SW 1271 (cell line): Measurements from ENCODE around the gene CRACR2B.

Source experiments
- DNase-seq, 2 experiments: peaks; one replicate each; lab custom pipeline; 2025; lab: John Stamatoyannopoulos, UW

Gene CRACR2B

DNA sequence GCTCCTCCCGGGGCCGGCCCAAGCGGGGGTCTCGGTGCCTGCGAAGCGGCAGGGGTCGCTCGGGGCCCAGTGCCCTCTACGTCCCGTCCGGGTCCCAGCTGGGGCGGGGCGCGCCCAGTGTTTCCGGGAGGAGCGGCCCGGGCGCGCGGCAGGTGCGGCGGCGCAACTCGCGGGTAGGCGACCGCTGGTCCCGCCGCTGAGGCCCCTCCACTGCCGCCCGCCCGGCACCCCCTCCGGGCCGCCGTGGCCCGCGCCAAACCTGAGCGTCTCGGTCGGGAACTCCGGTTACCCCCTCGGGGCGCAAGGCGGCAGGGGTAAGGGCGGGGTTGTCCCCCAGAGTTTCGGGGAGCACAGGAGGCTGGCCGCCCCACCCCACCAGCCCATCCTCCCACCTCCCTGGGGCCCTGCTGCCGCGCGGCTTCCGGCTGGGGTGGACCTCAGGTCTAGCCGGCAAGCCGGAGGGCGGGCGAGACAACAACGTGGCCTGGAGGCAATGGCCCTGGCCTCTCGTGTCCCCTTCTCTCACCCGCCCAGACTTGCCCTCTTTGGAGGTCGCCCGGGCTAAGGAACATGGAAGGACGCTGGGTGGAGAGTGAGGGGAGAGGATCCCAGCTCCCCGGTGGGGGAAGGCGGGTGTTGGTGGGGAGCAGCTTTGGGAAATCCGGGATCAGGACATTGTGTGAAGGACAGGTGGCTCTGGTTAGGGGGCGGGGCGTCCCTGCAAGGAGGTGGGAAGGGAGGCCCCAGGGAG lies 398 bp upstream of the CRACR2B start:
- DNase-seq = no peak

DNA sequence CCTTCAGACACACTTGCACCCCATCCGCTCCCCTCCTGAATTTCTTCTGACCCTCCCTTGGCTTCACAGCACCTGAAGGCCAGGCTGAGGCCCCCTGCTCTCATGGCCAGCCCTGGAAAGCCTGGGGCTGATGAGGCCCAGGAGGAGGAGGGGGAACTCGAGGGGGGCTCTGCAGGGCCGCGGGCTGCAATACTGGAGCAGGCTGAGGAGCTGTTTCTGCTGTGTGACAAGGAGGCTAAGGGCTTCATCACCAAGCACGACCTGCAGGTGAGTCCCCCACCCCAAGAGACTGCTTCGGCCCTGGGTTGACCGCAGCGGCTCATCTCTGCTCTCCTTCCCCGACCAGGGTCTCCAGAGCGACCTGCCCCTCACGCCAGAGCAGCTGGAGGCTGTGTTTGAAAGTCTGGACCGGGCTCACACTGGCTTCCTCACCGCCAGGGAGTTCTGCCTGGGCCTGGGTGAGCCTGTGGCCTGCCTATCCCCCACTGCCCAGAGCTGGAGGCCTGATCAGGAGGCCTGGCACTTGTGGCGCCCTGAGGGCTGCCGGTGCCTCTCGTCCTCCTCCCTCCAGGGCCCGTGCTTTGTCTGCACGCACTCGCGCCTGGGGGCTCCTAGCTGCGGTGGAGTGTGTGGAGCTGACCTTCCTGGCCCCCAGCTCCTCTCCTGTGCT lies 922 bp downstream of the CRACR2B start:
- DNase-seq = no peak

DNA sequence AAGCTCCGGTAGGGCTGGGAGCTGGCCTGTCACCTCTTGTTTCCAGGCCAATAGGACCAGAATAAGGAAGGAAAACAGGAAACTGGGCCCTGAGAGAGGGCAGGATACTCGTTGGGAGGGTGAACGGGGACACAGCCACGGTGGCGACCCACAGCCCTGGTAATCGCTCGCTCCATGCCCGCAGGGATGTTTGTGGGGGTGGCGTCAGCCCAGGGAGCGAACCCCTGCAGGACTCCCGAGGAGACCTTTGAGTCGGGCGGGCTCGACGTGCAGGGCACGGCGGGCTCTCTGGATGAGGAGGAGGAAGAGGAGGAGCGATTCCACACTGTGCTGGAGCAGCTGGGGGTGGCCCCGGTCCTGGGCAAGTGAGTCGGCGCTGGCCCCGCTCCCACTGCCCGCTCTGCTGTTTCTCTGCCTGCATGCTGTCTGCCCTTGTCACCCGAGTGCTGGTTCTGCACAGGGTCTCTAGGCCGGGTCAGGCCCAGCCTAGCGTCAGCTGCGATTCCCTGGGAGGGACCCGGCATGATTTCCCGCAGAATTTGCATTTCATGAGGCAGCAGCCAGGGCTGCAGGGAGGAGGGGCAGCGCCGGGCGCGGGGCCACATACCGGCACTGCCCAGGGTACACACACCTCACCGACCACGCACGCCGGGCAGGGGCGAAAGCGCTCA lies 1.6 kb downstream of the CRACR2B start:
- no peak for DNase-seq

DNA sequence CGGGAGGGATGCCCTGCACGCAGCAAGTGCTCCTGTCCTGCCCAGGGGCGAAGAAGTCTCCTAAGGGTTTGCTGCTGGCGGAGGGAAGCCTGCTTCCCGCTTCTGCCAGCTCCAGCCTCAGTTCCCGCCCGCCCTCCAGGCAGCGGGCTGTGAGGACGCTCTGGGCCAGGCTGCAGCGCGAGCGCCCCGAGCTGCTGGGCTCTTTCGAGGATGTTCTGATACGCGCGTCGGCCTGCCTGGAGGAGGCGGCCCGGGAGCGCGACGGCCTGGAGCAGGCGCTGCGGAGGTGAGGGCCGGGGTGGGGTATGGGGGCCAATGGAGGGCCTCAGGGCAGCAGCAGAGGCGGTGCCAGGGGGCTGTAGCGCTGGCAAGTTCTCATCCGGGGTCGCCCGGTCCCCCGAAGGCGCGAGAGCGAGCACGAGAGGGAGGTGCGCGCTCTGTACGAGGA lies 2.2 kb downstream of the CRACR2B start:
- no peak for DNase-seq

DNA sequence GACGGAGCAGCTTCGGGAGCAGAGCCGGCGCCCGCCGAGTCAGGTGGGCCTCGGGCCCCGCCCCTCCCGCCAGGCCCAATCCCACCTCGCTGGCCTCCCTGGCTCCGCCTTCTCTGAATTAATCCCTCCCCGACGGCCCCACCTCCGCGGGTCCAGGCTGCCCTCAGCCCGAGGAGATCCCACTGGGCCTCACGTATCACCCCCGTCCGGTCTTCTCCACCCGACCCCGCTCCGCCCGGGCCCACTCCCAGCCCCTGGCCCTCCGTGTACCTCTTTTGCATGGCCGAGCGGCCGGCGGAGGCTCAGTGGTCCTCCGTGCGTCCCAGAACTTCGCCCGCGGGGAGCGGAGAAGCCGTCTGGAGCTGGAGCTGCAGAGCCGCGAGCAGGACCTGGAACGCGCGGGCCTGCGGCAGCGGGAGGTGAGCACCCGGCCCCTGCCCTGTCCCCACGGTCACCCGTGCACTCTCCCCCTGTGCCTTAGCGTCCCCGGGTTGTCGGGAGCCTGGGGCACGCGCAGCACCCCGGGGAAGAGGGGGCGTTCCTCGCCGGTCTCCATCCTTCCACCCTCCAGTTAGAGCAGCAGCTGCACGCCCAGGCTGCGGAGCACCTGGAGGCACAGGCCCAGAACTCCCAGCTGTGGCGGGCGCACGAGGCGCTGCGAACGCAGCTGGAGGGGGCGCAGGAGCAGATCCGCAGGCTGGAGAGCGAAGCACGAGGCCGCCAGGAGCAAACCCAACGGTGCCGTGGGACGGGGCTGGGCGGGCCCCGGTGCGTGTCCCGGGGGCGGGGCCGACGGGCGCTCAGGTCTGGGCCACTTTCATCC lies 2.8 kb downstream of the CRACR2B start:
- DNase-seq = no peak

DNA sequence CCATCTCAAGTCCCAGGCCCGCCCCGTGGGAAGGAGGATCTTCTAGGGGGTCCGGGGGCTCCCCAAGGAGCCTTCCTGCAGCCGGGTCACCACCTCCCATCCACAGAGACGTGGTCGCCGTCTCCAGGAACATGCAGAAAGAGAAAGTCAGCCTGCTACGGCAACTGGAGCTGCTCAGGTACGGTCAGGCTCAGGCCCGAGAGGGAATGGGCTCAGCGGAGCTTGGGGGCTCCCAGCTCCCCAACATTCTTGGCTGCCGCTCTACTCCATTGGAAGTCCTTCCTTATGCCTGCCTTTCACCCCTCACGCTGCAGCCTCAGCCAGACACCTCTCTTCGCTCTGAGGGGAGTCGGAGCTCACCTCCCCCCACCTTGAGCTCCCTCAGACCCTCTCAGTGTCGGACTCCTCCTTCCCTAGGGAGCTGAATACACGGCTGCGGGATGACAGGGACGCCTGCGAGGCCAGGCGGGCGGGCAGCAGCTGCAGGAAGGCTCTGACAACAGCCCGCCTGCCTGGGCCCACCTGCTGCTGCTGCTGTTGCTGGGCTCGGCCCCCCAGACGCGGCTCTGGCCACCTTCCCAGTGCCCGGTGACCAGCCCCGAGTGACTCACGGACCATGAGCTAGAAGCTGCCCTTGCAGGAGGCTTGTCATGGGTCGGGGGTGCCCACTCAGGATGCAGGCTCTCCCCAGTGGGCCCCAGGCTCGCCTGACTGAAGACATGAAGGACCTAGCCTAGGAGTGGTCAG lies 3.6 kb downstream of the CRACR2B start:
- no peak for DNase-seq

DNA sequence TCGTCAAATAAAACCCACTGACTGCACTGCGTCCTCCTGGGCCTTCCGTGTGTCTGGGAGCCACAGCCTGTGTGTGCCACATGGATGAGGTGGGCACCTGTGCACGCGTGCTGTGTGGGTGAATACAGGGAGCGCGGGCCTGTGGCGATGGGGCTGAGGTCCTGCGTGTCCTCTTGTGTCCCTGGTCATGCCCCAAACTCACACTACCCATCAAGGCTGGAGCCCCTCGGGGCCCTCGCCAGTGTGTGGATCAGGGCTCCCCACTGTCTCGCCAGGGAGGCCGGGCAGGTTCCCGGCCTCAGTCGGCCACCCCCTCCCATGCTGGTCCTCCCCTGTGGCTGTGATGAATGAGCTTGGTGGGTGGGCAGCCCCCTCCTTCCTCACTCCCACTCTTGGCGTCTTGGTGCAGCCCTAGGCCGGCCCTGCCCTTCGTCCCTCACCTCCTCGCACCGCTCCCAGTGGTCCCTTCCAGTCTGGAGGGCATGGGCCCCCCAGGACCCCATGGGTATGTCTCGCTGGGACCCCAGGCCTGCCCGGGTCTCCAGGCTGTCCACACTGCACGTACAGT lies 4.3 kb downstream of the CRACR2B start:
- no peak for DNase-seq

DNA sequence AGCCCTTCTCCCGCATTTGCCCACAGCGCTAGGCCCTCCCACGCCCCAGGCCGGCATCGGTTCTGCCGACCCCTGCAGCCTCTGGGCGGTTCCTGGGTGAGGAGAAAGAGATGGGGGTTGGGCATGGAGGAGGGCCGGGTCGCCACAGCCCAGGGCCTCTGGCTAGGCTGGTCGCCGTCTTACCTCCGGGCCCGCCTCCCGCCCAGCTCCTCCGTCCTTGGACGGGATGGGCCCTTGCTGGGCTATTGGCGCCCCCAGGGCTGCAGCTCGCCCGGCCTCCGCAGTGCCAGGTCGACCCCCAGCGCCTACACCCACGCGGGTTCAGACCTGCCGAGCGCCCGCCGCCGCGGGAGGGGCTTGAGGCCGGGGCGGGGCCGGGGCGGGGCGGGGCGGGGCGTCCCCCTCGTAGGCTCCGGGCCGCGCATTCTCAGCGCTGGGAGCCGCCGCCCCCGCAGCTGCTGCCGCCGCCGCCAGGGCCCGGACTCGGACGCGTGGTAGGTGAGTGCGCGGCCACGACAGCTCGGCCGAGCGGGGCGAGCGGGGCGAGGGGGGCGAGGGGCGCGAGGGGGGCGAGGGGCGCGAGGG lies 4.9 kb downstream of the CRACR2B start, which contains the start of gene CD151:
Gene CD151, plus strand, starts transcription at position 424 of the 585 bp plus-strand sequence. CDS start 3,118 bp downstream, outside the sequence.
- peak in 1 of 2 experiments; percentile 67 for DNase-seq

DNA sequence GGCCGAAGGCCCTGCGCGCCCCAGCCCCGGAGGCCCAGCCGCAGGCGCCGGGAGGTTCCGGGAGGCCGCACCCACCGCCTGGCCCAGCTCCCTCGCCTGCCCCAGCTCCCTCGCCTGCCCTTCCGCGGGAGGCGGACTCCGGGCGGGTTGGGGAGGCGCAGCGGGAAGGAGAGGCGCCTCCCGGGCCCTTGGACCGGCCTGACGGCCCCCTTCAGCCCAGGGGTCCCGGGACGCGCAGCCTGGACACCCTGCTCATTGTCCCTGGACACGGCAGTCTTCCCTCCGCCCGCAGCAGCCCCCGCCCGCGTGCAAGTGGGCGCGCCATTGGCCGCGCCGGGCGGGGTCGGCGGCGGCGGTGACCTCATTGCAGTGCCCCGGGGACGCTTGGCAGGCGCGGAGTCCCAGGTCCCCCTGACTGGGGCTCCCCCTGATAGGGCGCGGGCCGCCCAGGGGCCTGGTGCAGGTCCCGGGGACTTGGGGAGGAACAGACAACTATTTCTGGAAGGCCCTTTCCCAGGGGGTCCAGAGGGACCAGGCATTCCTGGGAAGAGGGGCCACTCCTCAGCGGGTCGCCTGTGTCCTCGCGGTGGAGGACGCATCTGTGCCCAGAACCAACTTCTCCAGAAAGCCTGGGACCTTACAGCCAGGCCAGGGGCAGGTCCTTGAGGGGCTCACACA lies 5.5 kb downstream of the CRACR2B start:
- no peak for DNase-seq

DNA sequence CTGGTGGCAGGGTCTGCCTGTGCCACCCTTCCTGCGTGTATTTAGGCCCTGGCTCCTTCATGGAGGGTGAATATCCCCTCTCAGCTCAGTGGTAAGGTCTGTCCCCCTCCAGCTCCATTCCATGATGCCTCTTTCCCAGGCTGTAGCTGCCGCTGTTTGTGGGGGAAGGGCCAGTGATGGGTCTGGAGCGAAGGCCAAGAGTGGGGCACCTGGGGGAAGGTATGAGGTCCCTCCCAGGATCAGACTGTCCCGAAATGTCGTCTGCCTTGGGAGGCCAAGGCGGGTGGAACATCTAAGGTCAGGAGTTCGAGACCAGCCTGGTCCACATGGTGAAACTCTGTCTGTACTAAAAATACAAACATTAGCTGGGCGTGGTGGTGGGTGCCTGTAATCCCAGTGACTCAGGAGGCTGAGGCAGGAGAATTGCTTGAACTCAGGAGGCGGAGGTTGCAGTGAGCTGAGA lies 6.2 kb downstream of the CRACR2B start:
- DNase-seq = no peak

DNA sequence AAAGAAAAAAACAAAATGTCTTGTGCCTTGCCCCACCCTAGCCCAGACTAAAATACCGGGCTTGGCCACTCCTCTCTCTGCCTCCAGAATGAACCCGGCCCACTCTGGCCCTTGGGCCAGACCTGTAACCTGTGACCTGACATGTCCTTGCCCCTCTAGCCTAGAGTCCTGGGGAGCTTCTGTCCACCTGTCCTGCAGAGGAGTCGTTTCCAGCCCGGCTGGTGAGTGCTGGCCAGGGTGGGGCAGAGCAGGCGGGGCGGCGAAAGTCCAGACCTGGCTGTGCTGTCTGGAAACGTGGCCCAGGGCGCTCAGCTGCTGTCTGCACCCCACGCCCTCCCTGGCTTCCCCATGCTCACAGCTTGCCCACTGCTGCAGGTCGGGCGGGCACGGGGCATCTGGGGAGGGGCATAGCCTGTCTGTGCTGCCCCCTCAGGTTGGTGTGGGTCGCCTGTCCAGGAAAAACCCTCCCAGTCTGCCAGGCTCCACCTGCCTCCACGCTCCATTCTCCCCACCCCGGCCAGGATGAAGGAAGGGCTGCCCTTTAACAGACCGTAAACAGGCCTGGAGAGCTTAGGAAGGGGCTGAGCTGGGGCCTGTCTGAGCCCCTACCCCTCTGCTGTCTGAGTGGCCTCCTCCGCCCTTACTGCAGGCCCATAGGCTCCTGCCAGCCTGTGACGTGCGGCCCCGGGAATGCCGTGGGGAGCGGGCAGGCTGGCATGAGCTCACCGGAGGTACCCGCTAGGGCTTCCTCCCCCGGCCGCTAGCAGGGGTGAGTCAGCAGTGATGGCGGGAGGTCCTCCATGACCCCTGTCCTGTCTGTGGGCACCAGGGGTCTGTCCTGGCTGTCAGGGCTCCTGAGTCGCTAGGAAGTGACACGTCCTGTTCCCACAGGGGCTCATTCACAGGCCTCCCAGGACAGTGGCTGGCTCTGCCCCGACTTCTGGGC lies 6.9 kb downstream of the CRACR2B start:
- peak; percentile 94 to 95 for DNase-seq

DNA sequence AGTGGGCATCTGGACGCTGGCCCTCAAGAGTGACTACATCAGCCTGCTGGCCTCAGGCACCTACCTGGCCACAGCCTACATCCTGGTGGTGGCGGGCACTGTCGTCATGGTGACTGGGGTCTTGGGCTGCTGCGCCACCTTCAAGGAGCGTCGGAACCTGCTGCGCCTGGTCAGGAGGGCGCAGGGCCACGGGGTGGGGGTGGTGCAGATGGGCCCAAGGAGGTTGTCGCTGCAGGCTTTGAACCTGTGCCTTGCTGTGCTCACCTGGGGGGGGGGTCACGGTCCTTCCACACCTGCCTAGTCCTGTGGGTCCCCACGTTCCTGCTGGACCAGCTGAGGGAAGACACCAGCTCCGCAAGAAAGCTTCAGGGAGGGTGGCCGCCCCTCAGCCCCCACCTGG lies 8.6 kb downstream of the CRACR2B start:
- no peak for DNase-seq

DNA sequence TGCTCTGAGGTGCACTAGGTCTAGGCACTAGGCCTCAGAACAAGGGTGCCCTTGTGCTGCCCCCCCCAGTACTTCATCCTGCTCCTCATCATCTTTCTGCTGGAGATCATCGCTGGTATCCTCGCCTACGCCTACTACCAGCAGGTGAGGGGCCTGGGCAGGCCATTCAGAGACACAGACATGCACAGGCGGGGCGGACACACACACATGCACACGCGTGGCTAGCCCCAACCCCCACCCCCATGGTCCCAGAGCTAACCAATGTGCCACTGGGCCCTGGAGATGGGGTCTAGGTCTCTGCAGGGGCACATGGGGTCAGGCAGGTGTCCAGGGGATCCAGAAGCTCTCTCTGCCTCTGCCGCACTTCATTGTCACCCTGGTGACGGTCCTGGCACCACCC lies 9.0 kb downstream of the CRACR2B start:
- DNase-seq = no peak

DNA sequence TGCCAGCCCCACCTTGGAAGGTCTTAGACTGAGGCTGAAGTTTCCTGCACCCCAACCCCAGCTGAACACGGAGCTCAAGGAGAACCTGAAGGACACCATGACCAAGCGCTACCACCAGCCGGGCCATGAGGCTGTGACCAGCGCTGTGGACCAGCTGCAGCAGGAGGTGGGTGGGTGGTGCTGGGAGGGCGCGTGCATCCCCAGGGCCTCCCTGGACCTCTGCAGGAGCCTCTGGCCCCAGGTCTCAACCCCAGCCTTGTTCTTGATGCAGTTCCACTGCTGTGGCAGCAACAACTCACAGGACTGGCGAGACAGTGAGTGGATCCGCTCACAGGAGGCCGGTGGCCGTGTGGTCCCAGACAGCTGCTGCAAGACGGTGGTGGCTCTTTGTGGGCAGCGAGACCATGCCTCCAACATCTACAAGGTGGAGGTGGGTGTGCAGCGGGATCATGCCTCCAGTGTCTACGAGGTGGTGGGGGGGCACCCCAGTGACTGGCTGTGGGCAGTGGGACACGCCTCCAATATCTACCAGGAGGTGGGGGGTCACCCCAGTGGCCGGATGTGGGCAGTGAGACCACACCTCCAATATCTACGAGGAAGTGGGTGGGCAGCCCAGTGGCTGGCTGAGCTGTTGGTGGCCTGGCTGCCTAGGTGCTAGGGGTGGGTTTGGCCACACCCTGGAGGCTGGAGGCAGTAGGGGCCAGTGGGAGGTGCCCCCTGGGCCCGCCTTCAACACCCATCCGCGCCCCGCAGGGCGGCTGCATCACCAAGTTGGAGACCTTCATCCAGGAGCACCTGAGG lies 9.7 kb downstream of the CRACR2B start:
- no peak for DNase-seq

DNA sequence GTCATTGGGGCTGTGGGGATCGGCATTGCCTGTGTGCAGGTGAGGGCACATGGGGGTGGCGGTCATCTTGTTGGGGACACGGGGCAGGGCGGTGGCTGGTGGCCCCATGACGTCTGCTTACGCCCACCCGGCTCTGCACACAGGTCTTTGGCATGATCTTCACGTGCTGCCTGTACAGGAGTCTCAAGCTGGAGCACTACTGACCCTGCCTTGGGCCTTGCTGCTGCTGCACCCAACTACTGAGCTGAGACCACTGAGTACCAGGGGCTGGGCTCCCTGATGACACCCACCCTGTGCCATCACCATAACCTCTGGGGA lies 10.2 kb downstream of the CRACR2B start:
- DNase-seq = no peak

DNA sequence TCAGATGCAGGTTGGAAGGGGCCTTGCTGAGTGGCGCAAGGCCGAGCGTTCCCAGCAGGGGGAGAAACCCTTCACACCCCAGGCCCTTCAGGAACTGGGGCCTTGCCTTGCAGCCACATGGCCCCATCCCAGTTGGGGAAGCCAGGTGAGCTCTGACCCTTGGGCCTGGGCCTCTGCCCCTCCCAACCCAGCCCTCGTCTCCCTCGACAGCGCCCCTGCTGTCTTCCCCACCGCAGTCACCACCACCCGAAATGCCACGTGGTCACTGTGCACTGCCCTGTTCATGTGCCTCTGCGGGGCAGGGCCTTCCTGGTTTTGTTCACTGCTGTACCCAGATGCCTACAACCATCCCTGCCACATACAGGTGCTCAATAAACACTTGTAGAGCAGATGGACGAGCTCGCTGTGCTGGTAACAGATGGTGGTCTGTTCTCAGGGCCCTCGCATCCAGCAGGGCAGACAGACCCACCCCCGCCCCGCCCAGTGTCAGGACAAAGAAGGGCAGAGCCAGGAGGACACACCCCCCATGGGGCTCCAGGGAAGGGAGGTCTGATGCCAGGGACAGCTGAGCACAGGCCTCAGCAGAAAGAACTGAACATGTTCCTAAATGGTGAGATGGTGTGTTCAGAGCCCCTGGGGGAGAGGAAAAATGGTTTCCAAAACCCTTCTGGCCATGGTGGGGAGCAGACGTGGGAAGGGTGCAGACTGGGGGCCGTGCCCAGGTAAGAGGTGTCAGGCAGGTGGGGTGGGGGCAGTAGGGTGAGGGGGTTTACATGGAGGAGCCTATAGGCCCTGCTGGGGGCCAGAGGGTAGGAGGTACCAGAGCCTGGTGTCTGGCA lies 10.9 kb downstream of the CRACR2B start:
- peak in 1 of 2 experiments; percentile 64 for DNase-seq

DNA sequence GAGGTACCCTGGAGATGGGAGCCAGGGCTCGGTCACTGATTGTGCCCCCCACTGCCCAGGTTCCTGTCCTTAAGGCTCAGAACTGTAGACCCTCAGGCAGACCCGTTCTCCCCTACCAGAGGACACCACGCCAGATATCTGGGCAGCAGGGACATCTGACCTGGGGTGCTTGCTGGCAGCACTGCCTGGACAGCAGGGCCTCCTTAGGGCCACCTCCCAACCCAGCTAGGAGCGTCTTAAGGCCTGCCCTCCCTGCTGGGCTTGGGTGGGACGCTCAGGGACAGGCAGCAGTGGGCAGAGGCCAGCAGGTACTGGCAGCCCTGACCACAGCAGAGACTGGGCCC lies 11.5 kb downstream of the CRACR2B start:
- DNase-seq = no peak
